ENCODE data around the gene HMGB1.
A peak's percentile ranks its signal among the peaks of the same experiment; 100 is the strongest.

The HMGB1 gene

GRCh38 chr13:30435911-30436451 is 29.8 kb downstream of the HMGB1 start:
- DNase-seq (ENCODE audit: low read depth in 2 of 3, low spot score in 2 of 3), result no peak

DNA sequence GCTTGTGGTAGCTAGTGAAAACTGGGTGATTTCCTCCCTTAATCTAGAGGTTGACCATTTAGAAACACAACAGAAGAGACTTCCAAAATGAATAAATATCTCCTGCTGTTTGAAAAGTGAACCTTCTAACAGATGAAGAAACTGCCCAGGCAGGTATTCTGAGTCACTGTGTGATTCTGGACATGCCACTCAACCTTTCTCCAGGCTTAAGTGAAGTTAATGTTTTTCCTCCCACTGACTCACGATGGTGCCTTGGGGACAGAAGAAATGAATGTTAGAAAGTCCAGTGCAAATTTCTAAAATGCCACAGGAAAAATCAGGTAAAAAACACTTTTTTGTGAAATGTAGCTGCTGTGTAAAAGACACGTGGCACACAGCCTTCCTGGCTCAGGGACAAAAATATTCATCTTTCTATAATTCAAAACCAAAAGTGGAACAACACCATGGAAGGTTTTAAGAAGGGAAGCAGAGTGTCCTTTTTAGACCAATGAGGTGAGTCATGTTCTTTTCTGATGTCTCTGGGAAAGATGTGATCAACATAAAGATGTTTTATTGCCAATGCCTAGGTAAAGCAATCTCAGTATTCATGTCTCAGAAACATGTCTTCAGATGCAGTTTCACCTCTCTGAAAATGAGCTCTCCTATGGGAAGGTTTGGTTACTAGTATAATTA is 34.3 kb downstream of the HMGB1 start:
- no peak for DNase-seq (ENCODE audit: low read depth in 2 of 3, low spot score in 2 of 3)

GRCh38 chr13:30429721-30430694 is 35.7 kb downstream of the HMGB1 start:
- DNase-seq (ENCODE audit: low read depth in 2 of 3, low spot score in 2 of 3), result no peak

- no peak for DNase-seq (ENCODE audit: low read depth in 2 of 3, low spot score in 2 of 3)
Observed at GRCh38 chr13:30429235-30429634, 36.5 kb downstream of the HMGB1 start.

DNA sequence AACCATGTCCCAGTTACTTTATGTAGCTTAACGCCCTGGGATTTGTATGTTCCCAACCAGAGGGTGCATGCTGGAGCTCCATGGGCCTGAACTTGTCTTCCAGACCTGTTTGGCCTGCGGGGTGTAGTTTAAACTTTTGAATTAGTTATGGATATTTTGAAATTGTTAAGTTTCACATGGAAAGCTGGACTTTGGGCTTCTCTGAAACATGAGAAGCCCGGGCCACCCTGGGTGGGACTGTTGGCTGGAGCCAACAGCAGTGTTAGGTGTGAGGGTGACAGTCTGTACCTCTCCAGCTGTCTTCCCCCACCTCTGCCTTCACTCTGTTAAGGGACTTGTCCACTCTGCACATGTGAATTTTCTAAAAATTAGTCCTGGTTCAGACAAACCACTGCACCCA is 41.8 kb downstream of the HMGB1 start:
- DNase-seq (ENCODE audit: low read depth in 2 of 3, low spot score in 2 of 3), result no peak

GRCh38 chr13:30422054-30422839 is 43.5 kb downstream of the HMGB1 start, which contains the start of gene UBE2L5:
TSS of gene UBE2L5 (plus strand) at chr13:30422493. CDS start at chr13:30427991, 5,498 bp downstream.
- peak in 1 of 3 experiments; percentile 38 for DNase-seq (ENCODE audit: low read depth in 2 of 3, low spot score in 2 of 3)

- DNase-seq (ENCODE audit: low read depth in 2 of 3, low spot score in 2 of 3), result no peak
Observed at GRCh38 chr13:30421093-30422053, 44.4 kb downstream of the HMGB1 start.

DNA sequence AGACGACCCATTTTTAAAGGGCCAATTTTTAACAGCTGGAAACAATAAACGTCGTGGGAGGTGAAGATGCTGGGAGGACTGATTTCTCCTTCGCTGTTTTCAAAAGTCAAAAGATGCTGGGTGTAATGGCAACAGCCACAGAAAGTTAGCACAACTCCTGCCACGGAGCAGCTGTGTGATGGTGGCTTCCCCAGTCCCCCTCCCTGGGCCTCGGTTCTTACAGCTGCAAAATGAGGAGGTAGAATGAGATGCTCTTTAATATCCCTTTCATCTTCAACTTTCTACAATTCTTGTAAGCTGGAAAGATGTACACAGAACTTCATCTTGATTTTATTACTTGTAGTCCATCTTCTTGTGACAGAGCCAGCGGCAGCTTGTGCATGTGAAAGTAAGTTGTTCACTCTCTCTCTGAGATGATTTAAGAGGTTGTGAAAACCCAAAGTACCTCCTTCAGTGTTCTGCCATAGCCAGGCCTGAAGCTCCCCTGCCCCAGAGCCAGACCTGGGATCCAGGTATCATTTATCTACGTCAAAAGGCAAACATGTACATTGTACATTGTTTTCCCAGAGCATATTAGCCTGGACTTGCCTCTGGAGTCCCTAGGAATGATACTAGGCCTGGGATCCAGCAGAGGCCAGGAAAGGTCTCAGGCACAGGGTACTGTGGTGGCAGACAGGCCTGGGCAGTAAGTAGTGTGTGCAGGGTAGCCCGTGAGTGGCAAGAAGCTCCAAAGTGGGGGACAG is 46.8 kb downstream of the HMGB1 start:
- DNase-seq (ENCODE audit: low read depth in 2 of 3, low spot score in 2 of 3), result no peak

- DNase-seq (ENCODE audit: low read depth in 2 of 3, low spot score in 2 of 3), result no peak
Observed at GRCh38 chr13:30418075-30418716, 47.5 kb downstream of the HMGB1 start.

- no peak for DNase-seq (ENCODE audit: low read depth in 2 of 3, low spot score in 2 of 3)
Observed at GRCh38 chr13:30416471-30416870, 49.3 kb downstream of the HMGB1 start.

DNA sequence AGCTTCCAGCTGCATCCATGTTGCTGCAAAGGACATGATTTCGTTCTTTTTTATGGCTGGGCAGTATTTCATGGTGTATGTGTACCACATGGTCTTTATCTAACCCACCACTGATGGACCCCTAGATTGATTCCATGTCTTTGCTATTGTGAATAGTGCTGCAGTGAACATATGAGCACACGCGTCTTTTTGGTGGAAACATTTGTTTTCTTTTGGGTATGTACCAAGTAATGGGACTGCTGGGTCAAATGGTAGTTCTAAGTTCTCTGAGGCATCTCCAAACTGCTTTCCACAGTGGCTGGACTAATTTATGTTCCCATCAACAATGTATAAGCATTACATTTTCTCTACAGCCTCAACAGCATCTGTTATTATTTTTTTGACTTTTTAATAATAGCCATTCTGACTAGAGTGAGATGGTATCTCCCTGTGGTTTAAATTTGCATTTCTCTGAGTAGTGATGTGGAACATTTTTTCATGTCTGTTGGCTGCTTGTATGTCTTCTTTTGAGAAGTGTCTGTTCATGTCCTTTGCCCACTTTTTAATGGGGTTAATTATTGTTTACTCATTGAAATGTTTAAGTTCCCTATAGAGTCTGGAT is 50.2 kb downstream of the HMGB1 start:
- DNase-seq (ENCODE audit: low read depth in 2 of 3, low spot score in 2 of 3), result no peak

- DNase-seq (ENCODE audit: low read depth in 2 of 3, low spot score in 2 of 3), result no peak
Observed at GRCh38 chr13:30413842-30414241, 51.9 kb downstream of the HMGB1 start.

DNA sequence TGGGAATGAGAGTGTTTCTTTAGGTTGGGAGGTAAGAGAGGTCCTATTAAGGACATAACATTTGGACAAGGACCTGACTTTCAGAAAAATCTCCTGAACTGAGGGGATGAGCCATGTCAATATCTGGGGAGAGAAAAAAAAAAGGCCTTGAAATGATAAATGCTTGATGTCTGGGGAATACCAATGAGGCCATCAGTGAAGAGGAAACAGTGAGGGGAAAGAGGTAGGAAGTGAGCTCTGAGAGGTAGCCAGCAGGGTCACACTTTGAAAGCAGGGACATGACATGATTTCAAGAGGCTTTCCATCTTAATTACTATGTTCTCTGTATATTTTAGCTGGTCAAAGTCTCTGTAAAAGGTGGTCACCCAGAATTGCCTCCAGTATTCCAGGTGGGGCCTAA is 53.4 kb downstream of the HMGB1 start:
- no peak for DNase-seq (ENCODE audit: low read depth in 2 of 3, low spot score in 2 of 3)

DNA sequence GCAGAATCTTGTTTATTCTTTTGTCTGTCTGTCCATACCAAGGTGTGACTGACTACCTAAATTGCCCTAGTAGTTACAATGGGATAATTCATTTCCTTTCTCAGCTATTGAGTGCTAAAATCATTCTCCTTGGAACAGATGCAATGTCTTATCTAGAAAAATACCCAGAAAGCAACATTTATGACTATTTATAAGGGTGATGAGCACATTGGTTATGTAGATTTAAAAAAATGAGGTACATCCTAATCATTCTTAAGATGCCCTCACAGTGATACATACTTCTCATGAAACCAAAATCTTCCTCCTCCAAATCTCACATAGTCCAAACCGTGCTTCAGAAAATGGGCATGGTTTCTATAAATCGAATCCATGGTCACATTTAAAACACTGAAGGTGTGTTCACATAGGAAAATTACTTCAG is 55.0 kb downstream of the HMGB1 start:
- no peak for DNase-seq (ENCODE audit: low read depth in 2 of 3, low spot score in 2 of 3)

DNA sequence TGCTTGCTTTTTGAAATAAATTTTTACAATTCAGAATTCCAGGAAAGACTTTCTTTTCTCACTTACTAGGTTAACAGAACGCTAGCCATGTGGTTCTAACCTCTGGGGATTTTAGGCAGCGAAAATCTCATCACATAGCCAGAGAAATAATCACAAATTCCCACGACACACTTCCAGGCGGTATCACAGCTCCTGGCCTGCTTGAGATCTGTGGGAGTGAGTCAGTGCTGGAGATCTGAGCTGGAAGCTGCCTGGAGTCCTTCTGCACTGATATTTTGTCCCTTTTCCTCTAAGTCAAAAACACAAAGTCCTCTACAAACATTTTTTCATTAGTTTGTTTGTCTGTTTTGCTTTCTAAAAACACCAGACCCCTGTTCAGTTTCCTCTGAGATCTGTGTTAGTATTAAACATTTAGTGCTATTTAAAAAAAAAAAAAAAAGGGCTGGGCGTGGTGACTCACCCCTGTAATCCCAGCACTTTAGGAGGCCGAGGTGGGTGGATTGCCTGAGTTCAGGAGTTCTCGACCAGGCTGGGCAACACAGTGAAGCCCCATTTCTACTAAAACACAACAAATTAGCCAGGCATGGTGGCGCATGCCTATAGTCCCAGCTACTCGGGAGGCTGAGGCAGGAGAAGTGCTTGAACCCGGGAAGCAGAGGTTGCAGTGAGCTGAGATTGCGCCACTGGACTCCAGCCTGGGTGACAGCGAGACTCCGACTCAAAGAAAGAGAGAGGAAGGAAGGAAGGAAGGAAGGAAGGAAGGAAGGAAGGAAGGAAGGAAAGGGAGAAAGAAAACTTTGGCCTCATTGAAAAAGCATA is 55.6 kb downstream of the HMGB1 start:
- no peak for DNase-seq (ENCODE audit: low read depth in 2 of 3, low spot score in 2 of 3)

DNA sequence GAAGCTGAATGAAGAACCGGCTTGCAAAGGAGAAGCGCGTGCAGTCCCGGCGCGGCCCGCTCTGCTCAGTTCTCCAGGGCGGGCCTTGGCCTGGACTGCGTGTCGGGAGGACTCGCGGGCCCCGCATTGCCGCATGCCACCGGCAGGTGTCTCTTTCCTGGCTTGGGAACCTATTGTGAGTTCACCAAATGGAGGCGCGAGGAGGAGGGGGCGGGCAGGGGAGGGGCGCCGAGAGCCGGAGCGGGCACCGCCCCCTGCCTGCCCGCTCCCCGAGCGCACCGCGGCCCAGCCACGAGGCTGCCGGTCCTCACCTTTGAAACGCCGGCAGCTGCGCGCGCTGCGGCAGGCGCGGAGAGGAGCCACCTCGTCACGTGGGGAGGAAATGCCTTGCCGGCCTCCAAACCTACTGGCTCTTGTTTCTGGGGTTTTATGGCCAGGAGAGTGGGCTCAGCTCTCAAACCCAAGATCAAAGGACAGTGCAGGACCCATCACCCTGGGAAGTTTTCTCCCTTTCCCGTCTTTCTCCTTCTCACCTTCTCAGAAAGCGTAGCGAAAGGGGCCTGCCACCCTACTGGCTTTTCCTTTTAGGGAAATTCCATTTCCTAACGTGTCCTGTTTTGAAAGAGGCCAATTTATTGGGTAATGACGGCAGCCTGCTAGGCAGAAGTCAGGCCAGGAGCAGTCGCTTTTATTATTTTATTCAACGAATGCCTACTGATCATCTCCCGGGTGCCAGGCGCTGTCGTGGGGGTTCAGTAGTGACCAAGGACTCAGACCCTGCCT is 57.2 kb downstream of the HMGB1 start:
- DNase-seq (ENCODE audit: low read depth in 2 of 3, low spot score in 2 of 3), result peak; percentile 67 to 81 (median 72)
